CD4-positive, alpha-beta T cell (primary cell): ENCODE results near the gene VN1R2. TPM values are rescaled to one million over a fixed set of nuclear protein-coding genes. Genes with fewer than 3 reads are reported as not detected.

ENCODE experiments used
- ATAC-seq: fragments of 200-7000 bp; cut with Tn5 transposase; one replicate; pipeline ENCODE4 v1.10.0; 2022; ENCODE audit warnings: mild to moderate bottlenecking; ENCODE audit not compliant: poor library complexity
- CTCF ChIA-PET: fragments of 350-600 bp; sonication (Branson Sonifier 250); formaldehyde crosslinking; loops from one replicate; lab custom pipeline; 2021; ENCODE audit warnings: antibody characterized with exemption, inconsistent platforms; lab: Charles Lee
- POLR2A ChIA-PET: fragments of 350-600 bp; sonication (Branson Sonifier 250); formaldehyde crosslinking; loops from one replicate; lab custom pipeline; 2021; ENCODE audit warnings: antibody characterized with exemption, inconsistent platforms; lab: Charles Lee
- DNase-seq, 14 experiments: peaks; one replicate each; pipeline ENCODE4 v3.0.0-alpha.2; 2013 to 2020; ENCODE audit warnings: mixed read lengths in 2 of 14
- H3K27ac ChIP-seq, 2 donors: one replicate each; pipeline versions ENCODE4 v1.5.1 to v1.7.0; 2013; ENCODE audit warnings: low read length in 2 of 2, low read depth in 1 of 2, mild to moderate bottlenecking in 1 of 2
- H3K27me3 ChIP-seq, 2 experiments: 1 replicate in 1 of 2; 2 replicates in 1 of 2; pipeline versions ENCODE4 v1.6.1 to v1.7.0; 2013; ENCODE audit warnings: low read length in 2 of 2, control low read depth in 1 of 2, mild to moderate bottlenecking in 1 of 2, moderate library complexity in 1 of 2; ENCODE audit not compliant: insufficient read depth in 2 of 2, control insufficient read depth in 1 of 2
- H3K36me3 ChIP-seq: one replicate; pipeline ENCODE4 v1.6.1; 2013; ENCODE audit warnings: low read length, control low read depth; ENCODE audit not compliant: insufficient read depth
- H3K4me1 ChIP-seq: one replicate; pipeline ENCODE4 v1.6.1; 2013; ENCODE audit warnings: low read length, control low read depth; ENCODE audit not compliant: insufficient read depth
- H3K4me3 ChIP-seq: one replicate; pipeline ENCODE4 v1.5.1; 2013; ENCODE audit warnings: mild to moderate bottlenecking, low read length, moderate library complexity
- H3K9me3 ChIP-seq, 2 experiments: 1 replicate in 1 of 2; 2 replicates in 1 of 2; pipeline versions ENCODE4 v1.6.1 to v1.7.0; 2013; ENCODE audit warnings: low read length in 2 of 2, mild to moderate bottlenecking in 2 of 2, control low read depth in 1 of 2, moderate library complexity in 1 of 2; ENCODE audit not compliant: control insufficient read depth in 1 of 2, insufficient read depth in 1 of 2
- H3K27ac Mint-ChIP-seq: one replicate; pipeline ENCODE4 v1.8.0; 2020; ENCODE audit warnings: mixed read lengths
- H3K27me3 Mint-ChIP-seq: one replicate; pipeline ENCODE4 v1.8.0; 2021; ENCODE audit warnings: mixed read lengths
- H3K36me3 Mint-ChIP-seq: one replicate; pipeline ENCODE4 v1.8.0; 2021; ENCODE audit warnings: low read depth, mixed read lengths
- H3K4me1 Mint-ChIP-seq: one replicate; pipeline ENCODE4 v1.8.0; 2021; ENCODE audit warnings: low read depth, mixed read lengths
- H3K4me3 Mint-ChIP-seq: one replicate; pipeline ENCODE4 v1.8.0; 2020; ENCODE audit warnings: mild to moderate bottlenecking, mixed read lengths
- H3K9me3 Mint-ChIP-seq: one replicate; pipeline ENCODE4 v1.8.0; 2020; ENCODE audit warnings: mixed read lengths
- intact Hi-C, 2 experiments: fragments of 100-400 bp; cut with DNase I in 1 of 2; cut with micrococcal nuclease in 1 of 2; formaldehyde crosslinking; loops; one replicate each; pipeline versions ENCODE4 v1.15.1 to v1.9.0; 2023 to 2025; cut with DNase I, micrococcal nuclease
- total RNA-seq, 174 experiments: library from RNA in 2 of 174; stranded (reverse) in 2 of 174; gene quantifications; one replicate each; pipeline ENCODE4 v1.2.3 and lab custom pipeline; 2021 to 2026
- TF ChIP-seq, protein P1 (sequence below): fragments of 200-600 bp; IDR thresholded peaks from one replicate; pipeline ENCODE4 v1.8.0; 2022; ENCODE audit warnings: antibody characterized with exemption, mild to moderate bottlenecking

Gene VN1R2
- total RNA-seq, 2 experiments from 2014 or later, result not detected

DNA sequence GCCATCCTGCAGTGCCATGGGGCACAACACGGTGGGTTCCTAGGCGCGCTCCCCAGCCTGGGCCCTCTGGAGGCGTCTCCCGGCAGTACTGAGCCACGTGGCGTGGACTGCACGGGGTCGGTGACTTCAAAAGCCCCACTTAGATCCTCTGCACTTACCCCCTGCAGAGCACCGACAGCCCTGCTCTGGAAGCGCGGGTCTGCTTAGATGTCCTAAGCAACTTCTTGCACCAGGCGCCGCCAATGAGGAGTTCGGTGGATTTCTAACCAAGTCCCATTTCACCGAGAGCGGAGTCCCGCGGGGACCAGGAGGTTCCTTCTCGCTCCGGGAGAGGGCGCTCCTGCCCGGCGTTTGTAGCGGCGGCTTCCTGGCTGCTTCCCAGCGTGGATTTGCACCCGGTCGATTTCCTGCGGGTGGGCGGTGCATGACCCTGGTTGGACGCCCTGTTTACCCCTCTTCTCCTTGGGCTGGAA is 50.3 kb downstream of the VN1R2 start:
- peaks cover 7 to 17% of the 10 kb centered on the region in 2 experiments for H3K27me3 ChIP-seq
- peaks cover 17 to 37% of the 10 kb centered on the region in 2 experiments for H3K9me3 ChIP-seq
- Mint-ChIP-seq H3K27me3 (peaks cover 59% of the 10 kb centered on the region), H3K4me3 (no peak overlapping the region), H3K27ac (no peak overlapping the region), H3K9me3 (peaks cover 10% of the 10 kb centered on the region), H3K4me1 (no peaks in the 10 kb centered on the region), H3K36me3 (peaks cover 5% of the 10 kb centered on the region)
- peaks cover 7% of the 10 kb centered on the region for H3K4me1 ChIP-seq
- ATAC-seq (no peak), DNase-seq (peak in 3 of 14 experiments; percentile 10 to 20 (median 18))
- intact Hi-C loops, result no loop called here
- H3K4me3 ChIP-seq, result no peak overlapping the region
- TF ChIP-seq, protein P1, sequence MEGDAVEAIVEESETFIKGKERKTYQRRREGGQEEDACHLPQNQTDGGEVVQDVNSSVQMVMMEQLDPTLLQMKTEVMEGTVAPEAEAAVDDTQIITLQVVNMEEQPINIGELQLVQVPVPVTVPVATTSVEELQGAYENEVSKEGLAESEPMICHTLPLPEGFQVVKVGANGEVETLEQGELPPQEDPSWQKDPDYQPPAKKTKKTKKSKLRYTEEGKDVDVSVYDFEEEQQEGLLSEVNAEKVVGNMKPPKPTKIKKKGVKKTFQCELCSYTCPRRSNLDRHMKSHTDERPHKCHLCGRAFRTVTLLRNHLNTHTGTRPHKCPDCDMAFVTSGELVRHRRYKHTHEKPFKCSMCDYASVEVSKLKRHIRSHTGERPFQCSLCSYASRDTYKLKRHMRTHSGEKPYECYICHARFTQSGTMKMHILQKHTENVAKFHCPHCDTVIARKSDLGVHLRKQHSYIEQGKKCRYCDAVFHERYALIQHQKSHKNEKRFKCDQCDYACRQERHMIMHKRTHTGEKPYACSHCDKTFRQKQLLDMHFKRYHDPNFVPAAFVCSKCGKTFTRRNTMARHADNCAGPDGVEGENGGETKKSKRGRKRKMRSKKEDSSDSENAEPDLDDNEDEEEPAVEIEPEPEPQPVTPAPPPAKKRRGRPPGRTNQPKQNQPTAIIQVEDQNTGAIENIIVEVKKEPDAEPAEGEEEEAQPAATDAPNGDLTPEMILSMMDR, result no peak
- POLR2A ChIA-PET, result no interaction called here
- CTCF ChIA-PET, result no interaction called here
- no peaks in the 10 kb centered on the region for H3K36me3 ChIP-seq
- H3K27ac ChIP-seq, result no peak overlapping the region

Other genes with a start within 250 kb of the VN1R2 start
- gene ERVV-1, start 244.4 kb upstream of the VN1R2 start, total RNA-seq, result not detected
- gene ERVV-2, start 213.6 kb upstream of the VN1R2 start, total RNA-seq, result not detected
- 10 to 100 TPM; 42.1 to 45.5 TPM for gene ZNF160, start 154.9 kb upstream of the VN1R2 start, total RNA-seq
- 1 to 10 TPM; 1.2 to 1.7 TPM for gene ZNF415, start 125.4 kb upstream of the VN1R2 start, total RNA-seq
- gene ZNF347, start 99.2 kb upstream of the VN1R2 start, total RNA-seq, result 1 to 10 TPM; 3.8 to 3.9 TPM
- gene ZNF665, start 64.9 kb upstream of the VN1R2 start, total RNA-seq, result 1 to 10 TPM; 2.1 to 3.2 TPM
- gene ZNF677, start 3.4 kb upstream of the VN1R2 start, total RNA-seq, result 1 to 10 TPM; 5.2 to 6.4 TPM
- not detected for gene VN1R4, start 9.4 kb downstream of the VN1R2 start, total RNA-seq
- 1 to 10 TPM; 7.5 to 8.0 TPM for gene ZNF845, start 75.5 kb downstream of the VN1R2 start, total RNA-seq
- gene ZNF525, start 107.4 kb downstream of the VN1R2 start, total RNA-seq, result 10 to 100 TPM; 13.5 to 16.3 TPM
- gene ZNF765, start 136.9 kb downstream of the VN1R2 start, total RNA-seq, result 1 to 10 TPM; 6.7 to 9.0 TPM
- gene ZNF761, start 173.7 kb downstream of the VN1R2 start, total RNA-seq, result 1 to 10 TPM; 4.5 to 5.6 TPM
- 1 to 10 TPM; 2.0 to 2.7 TPM for gene ZNF813, start 209.4 kb downstream of the VN1R2 start, total RNA-seq